Breast epithelium (tissue), 3 donors: ENCODE data around the gene KRTAP10-1.

Source experiments
- POLR2A ChIP-seq: fragments of 450-650 bp; IDR thresholded peaks from one replicate; pipeline ENCODE4 v1.6.1; 2016; ENCODE audit warnings: antibody characterized with exemption, mild to moderate bottlenecking, moderate library complexity
- POLR2AphosphoS5 ChIP-seq, 3 donors: sonication (generic); formaldehyde crosslinking; IDR thresholded peaks; one replicate each; pipeline ENCODE4 v1.6.1; 2017; ENCODE audit warnings: antibody characterized with exemption in 3 of 3
- TF ChIP-seq, protein P1 (sequence below), 3 donors: fragments of 450-650 bp; IDR thresholded peaks; one replicate each; pipeline ENCODE4 v1.5.1; 2016 to 2017; ENCODE audit warnings: antibody characterized with exemption in 3 of 3, mild to moderate bottlenecking in 3 of 3, moderate library complexity in 3 of 3

DNA sequence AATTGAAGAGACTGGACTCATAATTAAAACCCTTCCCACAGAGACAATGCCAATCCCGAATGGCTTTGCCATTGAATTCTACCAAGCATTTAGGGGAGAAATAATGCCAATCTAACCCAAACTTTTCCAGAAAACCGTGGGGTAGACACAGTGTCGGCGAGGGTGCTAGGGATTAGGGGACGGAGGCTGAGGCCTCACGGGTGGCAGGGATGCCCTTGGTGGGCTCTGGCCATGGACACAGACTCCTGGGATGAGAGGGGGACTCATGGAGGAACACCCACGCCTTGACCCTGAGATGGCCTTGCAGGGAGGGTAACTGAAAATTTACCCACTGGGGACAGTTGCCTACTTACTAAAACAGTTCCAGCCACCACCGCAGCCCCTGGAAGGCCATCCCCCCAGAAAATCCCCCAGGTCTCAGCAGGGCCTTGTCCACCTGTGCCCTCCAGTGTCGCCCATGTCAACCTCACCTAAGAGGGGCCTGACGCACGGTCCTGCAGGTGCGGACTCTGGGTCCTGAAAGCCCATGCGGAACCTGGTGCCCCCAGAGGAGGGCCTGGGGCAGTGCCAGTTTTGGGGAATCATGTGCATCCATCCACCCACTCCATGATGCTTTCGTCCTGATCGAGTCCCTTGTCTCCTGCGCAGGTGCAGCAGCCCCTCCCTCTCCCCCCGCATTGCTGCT lies 38.5 kb upstream of the KRTAP10-1 start:
- TF ChIP-seq, protein P1, sequence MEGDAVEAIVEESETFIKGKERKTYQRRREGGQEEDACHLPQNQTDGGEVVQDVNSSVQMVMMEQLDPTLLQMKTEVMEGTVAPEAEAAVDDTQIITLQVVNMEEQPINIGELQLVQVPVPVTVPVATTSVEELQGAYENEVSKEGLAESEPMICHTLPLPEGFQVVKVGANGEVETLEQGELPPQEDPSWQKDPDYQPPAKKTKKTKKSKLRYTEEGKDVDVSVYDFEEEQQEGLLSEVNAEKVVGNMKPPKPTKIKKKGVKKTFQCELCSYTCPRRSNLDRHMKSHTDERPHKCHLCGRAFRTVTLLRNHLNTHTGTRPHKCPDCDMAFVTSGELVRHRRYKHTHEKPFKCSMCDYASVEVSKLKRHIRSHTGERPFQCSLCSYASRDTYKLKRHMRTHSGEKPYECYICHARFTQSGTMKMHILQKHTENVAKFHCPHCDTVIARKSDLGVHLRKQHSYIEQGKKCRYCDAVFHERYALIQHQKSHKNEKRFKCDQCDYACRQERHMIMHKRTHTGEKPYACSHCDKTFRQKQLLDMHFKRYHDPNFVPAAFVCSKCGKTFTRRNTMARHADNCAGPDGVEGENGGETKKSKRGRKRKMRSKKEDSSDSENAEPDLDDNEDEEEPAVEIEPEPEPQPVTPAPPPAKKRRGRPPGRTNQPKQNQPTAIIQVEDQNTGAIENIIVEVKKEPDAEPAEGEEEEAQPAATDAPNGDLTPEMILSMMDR (IDR thresholded peaks at IDR 0.05): no peak
- no peak for TF ChIP-seq POLR2A
- no peak for TF ChIP-seq POLR2AphosphoS5 (IDR thresholded peaks at IDR 0.05)
